ENCODE data around the gene HRH2. TPM values are rescaled to one million over a fixed set of nuclear protein-coding genes. Genes with fewer than 3 reads are reported as not detected.

Gene HRH2
- 7.5 TPM for total RNA-seq

GRCh38 chr5:175657593-175658271 lies at the start of gene HRH2:
Gene HRH2, plus strand, starts transcription at chr5:175658071. Its CDS starts 25,163 bp downstream, at chr5:175683234.
- Histone ChIP-seq H3K27ac (peak within 1 kb of the TSS in 1 of 2 donors; percentile 43), H3K4me1 (no peaks in the 10 kb centered on the region), H3K4me3 (peak within 1 kb of the TSS; percentile 49 to 74), H3K27me3 (no peaks in the 10 kb centered on the region), H3K36me3 (no peaks in the 10 kb centered on the region), H3K9me3 (no peaks in the 10 kb centered on the region)
- no peak for DNase-seq (ENCODE audit: low spot score in 2 of 2)
- intact Hi-C loops (cut with DNase I): no loop called here
- no peak for TF ChIP-seq CTCF (IDR thresholded peaks at IDR 0.05)

GRCh38 chr5:175609526-175609925 lies 48.3 kb upstream of the HRH2 start:
- Histone ChIP-seq H3K36me3 (no peaks in the 10 kb centered on the region), H3K4me1 (no peaks in the 10 kb centered on the region), H3K27ac (no peak overlapping the region), H3K9me3 (no peaks in the 10 kb centered on the region), H3K27me3 (no peaks in the 10 kb centered on the region), H3K4me3 (no peak overlapping the region)
- no peak for TF ChIP-seq CTCF (IDR thresholded peaks at IDR 0.05)
- DNase-seq (ENCODE audit: low spot score in 2 of 2): no peak
- intact Hi-C loops (cut with DNase I): no loop called here

- TF ChIP-seq CTCF (IDR thresholded peaks at IDR 0.05): no peak
- Histone ChIP-seq H3K27me3 (no peaks in the 10 kb centered on the region), H3K4me1 (no peaks in the 10 kb centered on the region), H3K36me3 (no peaks in the 10 kb centered on the region), H3K27ac (no peak overlapping the region), H3K4me3 (no peak overlapping the region), H3K9me3 (no peaks in the 10 kb centered on the region)
- intact Hi-C loops (cut with DNase I): no loop called here
- DNase-seq (ENCODE audit: low spot score in 2 of 2): no peak
These were observed 47.5 kb upstream of the HRH2 start for GRCh38 chr5:175610381-175610780.

GRCh38 chr5:175610898-175611297 lies 47.0 kb upstream of the HRH2 start:
- no peaks in the 10 kb centered on the region for H3K36me3 ChIP-seq
- no peaks in the 10 kb centered on the region for H3K4me1 ChIP-seq
- no peaks in the 10 kb centered on the region for H3K9me3 ChIP-seq
- no peaks in the 10 kb centered on the region for H3K27me3 ChIP-seq
- TF ChIP-seq CTCF (IDR thresholded peaks at IDR 0.05): no peak
- no peak overlapping the region for H3K4me3 ChIP-seq
- intact Hi-C loops (cut with DNase I): no loop called here
- DNase-seq (ENCODE audit: low spot score in 2 of 2): no peak
- H3K27ac ChIP-seq: no peak overlapping the region

- H3K27ac ChIP-seq: no peak overlapping the region
- no peak for TF ChIP-seq CTCF (IDR thresholded peaks at IDR 0.05)
- no peaks in the 10 kb centered on the region for H3K36me3 ChIP-seq
- intact Hi-C loops (cut with DNase I): no loop called here
- H3K4me1 ChIP-seq: no peaks in the 10 kb centered on the region
- no peak overlapping the region for H3K4me3 ChIP-seq
- H3K27me3 ChIP-seq: no peaks in the 10 kb centered on the region
- DNase-seq (ENCODE audit: low spot score in 2 of 2): no peak
- H3K9me3 ChIP-seq: no peaks in the 10 kb centered on the region
These were observed 43.6 kb upstream of the HRH2 start for GRCh38 chr5:175614223-175614815.
